ENCODE measurements around the gene WNT6. TPM values are rescaled to one million over a fixed set of nuclear protein-coding genes. Genes with fewer than 3 reads are reported as not detected.

Gene WNT6
- polyA plus RNA-seq, 10 donors, result 0.23 to 5.2 (median 1.5) TPM; not detected in 6

DNA sequence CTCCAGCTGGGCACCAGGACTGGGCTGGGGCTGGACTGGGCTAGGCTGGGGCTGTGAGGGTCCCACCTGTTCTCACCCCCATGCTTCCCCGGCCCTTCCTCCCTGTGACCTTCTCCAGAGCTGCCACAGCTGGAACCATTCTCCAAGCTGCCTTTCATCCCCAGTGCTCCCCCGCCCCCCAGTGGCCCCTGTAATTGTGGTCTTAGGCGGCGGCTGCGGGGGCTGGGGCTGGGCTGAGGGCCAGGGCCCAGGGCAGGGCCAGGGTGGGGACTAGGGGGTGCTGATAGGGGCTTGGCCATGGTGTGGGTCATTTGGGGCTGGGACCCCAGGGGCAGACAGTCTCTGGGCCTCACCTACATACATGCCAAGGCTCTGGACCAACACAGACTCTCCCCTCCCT is 18.3 kb downstream of the WNT6 start:
- DNase-seq, result no peak

DNA sequence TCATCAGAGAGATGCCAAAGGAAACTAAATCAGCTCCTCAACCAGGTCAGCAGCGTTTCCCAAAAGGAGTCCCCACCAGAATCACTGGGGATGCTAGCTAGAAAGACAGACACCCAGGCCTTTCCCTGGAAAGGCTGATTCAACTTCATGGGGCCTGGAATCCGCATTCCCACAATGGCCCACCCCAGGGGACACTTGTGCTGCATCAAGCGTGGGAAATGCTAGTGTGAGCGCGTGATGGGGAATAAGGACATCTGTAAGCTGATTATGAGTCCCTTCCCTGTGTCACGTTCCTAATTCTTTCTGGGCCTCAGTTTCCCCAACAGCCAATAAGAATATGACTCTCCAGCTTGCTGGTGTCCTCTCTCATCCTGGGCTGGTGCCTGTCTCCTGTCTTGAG is 18.9 kb downstream of the WNT6 start:
- DNase-seq, result no peak

- DNase-seq, result no peak
Measured at GRCh38 chr2:218878926-218879761, 19.5 kb downstream of the WNT6 start.

GRCh38 chr2:218879776-218880101 is 20.1 kb downstream of the WNT6 start:
- DNase-seq, result no peak

DNA sequence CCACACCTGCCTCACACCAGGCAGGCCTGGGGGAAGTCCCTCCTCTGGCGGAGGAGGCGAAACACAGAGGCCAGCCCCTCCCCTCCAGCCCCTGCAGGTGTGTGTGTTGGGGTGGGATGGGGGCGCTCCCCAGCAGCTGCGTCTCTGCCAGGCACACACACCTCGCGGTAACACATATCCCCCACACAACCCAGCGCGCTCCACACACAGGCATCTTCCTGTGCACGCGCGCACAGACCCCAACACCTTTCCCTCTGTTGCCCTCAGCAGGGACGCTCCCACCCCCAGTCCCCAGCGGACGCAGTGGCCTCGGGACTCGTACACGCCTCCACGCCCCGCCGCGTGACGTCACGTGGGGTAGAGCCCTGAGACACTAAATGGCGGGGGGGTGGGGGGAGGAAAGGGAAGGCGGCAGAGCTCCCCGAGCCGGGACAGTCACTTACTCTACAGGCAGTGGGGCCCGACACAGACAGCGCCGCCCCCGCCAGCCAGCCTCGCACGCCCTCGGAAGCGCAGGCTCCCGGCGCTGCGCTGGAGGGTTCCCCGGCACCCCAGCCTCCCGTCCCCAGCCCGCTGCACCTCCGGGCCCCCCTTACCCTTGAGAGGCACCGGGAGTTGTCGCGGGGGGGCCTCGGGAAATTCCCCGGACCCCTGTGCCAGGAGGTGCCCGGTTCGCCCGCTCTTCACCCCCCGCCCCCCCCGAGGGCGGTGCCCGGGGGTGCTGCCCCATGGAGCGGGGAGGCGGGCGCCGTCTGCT is 20.7 kb downstream of the WNT6 start, which contains the start of gene WNT10A:
Gene WNT10A (plus strand): TSS at position 751 of the 757 bp plus-strand sequence. CDS start 144 bp downstream, outside the sequence.
- DNase-seq, result no peak

DNA sequence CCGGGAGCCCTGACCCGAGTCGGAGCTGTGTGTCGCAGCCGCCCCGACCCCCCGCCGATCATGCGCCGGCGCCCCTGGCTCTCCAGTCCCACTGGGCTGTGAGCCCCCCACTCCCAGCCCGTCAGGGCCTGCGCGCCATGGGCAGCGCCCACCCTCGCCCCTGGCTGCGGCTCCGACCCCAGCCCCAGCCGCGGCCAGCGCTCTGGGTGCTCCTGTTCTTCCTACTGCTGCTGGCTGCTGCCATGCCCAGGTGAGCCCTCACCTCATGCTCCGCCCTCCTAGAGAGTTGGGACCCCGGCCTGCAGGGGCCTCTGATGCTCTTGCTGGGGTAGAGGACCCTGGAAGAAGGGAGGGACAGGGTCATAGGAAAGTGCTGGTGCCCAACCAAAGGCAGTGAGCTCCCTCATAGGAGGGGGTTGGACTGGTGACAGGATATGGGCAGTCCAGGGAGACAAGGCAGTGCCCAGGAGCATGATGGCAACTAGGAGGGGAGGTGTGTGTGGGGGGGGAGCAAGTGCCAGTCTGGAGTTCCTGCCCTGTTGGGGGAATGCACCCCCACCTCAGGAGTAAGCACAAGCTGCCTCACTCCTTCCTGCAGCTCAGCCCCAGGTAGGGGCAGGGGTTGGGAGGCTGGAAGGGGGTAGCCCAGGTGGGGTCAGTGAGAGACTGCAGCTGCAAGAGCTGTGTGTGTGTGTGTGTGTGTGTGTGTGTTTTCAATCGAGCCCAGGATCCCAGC is 21.4 kb downstream of the WNT6 start:
- DNase-seq, result no peak

DNA sequence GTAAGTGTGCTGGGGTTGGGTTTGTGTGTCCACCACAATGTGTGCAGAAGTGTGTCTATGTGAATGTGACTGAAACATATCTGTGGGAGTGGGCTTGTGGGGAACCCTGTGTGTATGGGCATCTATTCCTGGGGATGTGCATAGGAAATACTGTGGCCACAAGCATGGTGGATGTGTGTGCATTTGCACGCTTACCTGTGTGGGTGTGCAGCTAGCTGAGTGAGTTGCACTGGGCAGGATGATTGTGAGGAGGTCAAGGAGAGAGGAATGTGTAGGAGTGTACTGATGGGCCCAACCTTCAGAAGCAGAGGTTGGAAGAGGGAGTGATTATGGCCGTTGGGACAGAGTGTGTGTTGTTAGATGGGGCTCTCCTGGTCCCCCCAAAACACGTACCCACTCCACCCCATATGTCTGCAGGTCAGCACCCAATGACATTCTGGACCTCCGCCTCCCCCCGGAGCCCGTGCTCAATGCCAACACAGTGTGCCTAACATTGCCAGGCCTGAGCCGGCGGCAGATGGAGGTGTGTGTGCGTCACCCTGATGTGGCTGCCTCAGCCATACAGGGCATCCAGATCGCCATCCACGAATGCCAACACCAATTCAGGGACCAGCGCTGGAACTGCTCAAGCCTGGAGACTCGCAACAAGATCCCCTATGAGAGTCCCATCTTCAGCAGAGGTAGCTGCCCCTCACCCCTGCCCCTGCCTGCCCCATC is 22.3 kb downstream of the WNT6 start:
- DNase-seq, result no peak

DNA sequence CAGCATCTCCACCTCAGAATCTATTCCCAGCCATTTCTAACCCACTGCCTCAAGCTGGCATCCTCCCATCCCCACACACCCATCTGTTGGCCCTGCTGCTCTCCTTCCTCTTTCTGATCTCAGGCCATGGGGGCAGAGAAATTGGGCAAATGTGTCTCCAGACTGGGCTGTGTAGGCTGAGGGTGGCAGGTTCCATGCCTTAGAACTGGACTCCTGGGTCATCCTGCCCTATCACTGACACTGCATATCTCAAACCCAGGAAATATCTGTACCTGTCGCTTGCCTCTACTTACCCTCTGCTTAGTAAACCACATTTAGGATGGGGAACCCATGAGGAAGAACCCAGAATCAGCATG is 22.8 kb downstream of the WNT6 start:
- DNase-seq, result no peak

DNA sequence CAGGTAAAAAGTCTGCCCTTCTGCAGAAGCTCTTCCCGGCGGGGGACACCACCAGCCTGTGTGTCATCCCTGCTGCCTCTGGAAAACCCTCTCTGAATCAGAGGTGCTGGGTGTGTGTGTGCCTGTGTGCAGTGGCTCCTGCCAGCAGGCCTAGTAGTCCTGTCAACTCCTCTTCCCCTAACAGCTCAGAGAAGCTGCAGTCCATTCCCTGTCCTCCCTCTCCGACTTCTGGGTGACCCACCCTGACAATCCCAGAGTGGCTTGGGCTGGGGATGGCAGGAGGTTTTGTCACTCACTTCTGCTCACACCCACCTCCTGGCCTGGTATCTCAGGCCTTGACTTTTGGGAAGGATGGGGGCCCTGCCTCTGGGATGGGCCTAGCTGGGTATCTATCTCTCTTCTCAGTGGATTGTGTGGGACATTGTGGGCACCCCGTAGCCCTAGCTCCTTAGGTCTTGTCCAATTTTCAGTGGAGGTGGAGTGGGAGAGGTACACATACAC is 23.3 kb downstream of the WNT6 start:
- no peak for DNase-seq

GRCh38 chr2:218883491-218884490 is 24.2 kb downstream of the WNT6 start:
- no peak for DNase-seq

DNA sequence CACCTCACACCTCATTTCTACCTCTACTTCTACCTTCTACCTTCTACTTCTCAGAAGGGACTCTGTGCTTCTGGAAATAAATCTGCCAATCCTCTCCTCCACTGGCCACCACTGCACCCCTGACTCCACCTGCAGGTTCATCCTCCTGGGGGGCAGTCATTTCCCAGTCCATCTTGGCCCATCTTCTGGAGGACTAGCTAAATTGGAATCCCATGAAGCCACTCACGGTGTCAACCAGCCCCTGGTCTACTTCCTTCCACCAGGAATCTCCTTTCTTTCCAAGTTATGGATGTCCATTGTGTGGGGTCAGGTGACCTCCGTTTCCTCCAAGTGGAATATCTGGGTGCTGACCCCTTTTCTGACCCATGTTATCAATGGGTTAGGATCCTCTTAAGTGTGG is 24.9 kb downstream of the WNT6 start:
- DNase-seq, result no peak

- DNase-seq, result peak; percentile 38 to 62 (median 53)
Measured at GRCh38 chr2:218885981-218886947, 26.7 kb downstream of the WNT6 start.

GRCh38 chr2:218887079-218887478 is 27.5 kb downstream of the WNT6 start:
- no peak for DNase-seq

- no peak for DNase-seq
Measured at GRCh38 chr2:218888341-218888740, 28.7 kb downstream of the WNT6 start.

- no peak for DNase-seq
Measured at GRCh38 chr2:218889937-218890336, 30.3 kb downstream of the WNT6 start.

DNA sequence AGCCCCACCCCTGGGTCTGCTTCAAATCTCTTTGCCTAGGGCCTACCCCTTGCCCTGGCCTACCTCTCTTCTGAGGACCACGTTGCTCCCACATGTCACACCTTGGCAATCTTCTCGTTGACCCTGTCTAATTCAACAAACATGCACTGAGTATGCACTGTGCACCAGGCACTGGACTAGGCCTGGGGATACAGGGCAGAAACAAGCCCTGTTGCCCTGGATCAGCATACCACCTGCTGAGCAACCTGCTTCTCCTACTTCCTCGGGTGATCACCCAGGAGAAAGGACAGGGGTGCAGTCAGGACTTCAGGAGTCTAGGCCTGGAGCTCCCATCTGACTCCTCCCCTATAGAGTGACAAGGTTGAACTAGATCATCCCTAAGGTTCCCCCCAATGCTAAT is 30.8 kb downstream of the WNT6 start:
- no peak for DNase-seq

GRCh38 chr2:218891275-218892135 is 31.9 kb downstream of the WNT6 start:
- DNase-seq, result no peak
